Astrocyte (in vitro differentiated cells and primary cell): ENCODE measurements around the gene C14orf93.

ENCODE experiments used
- EZH2 ChIP-seq: IDR thresholded peaks from 2 replicates; pipeline ENCODE4 v1.6.1; 2012; ENCODE audit warnings: mild to moderate bottlenecking, low read length, inconsistent platforms; ENCODE audit not compliant: insufficient read depth
- TF ChIP-seq, protein P1 (sequence below): IDR thresholded peaks from 2 replicates; pipeline ENCODE4 v1.5.1; 2011; ENCODE audit warnings: low read depth, mild to moderate bottlenecking, inconsistent platforms, low read length, moderate library complexity; ENCODE audit not compliant: insufficient read depth

DNA sequence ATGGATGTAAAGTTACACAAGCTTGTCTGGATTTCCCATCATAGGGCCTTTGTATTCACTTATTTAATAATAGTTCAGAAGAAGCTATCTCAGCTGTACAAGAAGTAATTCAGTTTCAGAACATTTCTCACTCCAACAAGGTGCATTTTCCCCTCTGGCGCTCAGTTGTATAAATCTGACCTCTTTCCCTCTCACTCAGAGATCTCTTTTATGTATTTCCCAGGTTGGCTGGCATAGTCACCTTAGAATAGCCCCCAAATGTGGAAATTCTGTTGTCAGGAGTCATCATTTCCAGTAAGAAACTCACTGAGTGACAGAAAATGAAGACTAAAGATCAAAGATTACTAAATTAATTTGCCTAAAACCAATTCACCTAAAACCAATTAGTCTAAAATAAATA lies 38.8 kb downstream of the C14orf93 start:
- TF ChIP-seq, protein P1, sequence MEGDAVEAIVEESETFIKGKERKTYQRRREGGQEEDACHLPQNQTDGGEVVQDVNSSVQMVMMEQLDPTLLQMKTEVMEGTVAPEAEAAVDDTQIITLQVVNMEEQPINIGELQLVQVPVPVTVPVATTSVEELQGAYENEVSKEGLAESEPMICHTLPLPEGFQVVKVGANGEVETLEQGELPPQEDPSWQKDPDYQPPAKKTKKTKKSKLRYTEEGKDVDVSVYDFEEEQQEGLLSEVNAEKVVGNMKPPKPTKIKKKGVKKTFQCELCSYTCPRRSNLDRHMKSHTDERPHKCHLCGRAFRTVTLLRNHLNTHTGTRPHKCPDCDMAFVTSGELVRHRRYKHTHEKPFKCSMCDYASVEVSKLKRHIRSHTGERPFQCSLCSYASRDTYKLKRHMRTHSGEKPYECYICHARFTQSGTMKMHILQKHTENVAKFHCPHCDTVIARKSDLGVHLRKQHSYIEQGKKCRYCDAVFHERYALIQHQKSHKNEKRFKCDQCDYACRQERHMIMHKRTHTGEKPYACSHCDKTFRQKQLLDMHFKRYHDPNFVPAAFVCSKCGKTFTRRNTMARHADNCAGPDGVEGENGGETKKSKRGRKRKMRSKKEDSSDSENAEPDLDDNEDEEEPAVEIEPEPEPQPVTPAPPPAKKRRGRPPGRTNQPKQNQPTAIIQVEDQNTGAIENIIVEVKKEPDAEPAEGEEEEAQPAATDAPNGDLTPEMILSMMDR, result no peak
- TF ChIP-seq EZH2, result no peak
